ENCODE measurements around the gene RPH3AL.
"Not testable (repeated sequence)": the region's sequence is repeated elsewhere in the genome, so short reads cannot be mapped to it uniquely, and the experiment has no call there.

Gene RPH3AL

GRCh38 chr17:379531-380465 is 27.2 kb upstream of the RPH3AL start:
- no peak for DNase-seq

- no peak for DNase-seq
Observed at GRCh38 chr17:378068-378467, 25.5 kb upstream of the RPH3AL start.

- DNase-seq, result no peak
Observed at GRCh38 chr17:376936-377863, 24.6 kb upstream of the RPH3AL start.

- no peak for DNase-seq
Observed at GRCh38 chr17:373613-374230, 21.1 kb upstream of the RPH3AL start.

GRCh38 chr17:372157-373152 is 19.8 kb upstream of the RPH3AL start:
- DNase-seq, result no peak

GRCh38 chr17:371583-371982 is 19.0 kb upstream of the RPH3AL start:
- no peak for DNase-seq

- not testable (repeated sequence) for DNase-seq
Observed at GRCh38 chr17:367656-368055, 15.0 kb upstream of the RPH3AL start.

GRCh38 chr17:366657-367615 is 14.3 kb upstream of the RPH3AL start:
- not testable (repeated sequence) for DNase-seq

- no peak for DNase-seq
Observed at GRCh38 chr17:364766-365165, 12.2 kb upstream of the RPH3AL start.

GRCh38 chr17:364308-364707 is 11.7 kb upstream of the RPH3AL start:
- no peak for DNase-seq

GRCh38 chr17:362721-363120 is 10.1 kb upstream of the RPH3AL start:
- no peak for DNase-seq

- DNase-seq, result no peak
Observed at GRCh38 chr17:360092-360750, 7.6 kb upstream of the RPH3AL start.

GRCh38 chr17:358491-359151 is 6.0 kb upstream of the RPH3AL start:
- no peak for DNase-seq

- DNase-seq, result no peak
Observed at GRCh38 chr17:357644-358043, 5.0 kb upstream of the RPH3AL start.

GRCh38 chr17:356671-357434 is 4.2 kb upstream of the RPH3AL start:
- no peak for DNase-seq

- DNase-seq, result no peak
Observed at GRCh38 chr17:354651-355556, 2.3 kb upstream of the RPH3AL start.

GRCh38 chr17:353838-354234 is 1.2 kb upstream of the RPH3AL start:
- DNase-seq, result no peak

All from hematopoietic multipotent progenitor cell treated with erythropoietin and hydrocortisone succinate and interleukin-3 and kit ligand, for 6 days (in vitro differentiated cells).